MV-4-11 (cell line): ENCODE measurements around the gene UBE2H.
"Not testable (repeated sequence)": the region's sequence is repeated elsewhere in the genome, so short reads cannot be mapped to it uniquely, and the experiment has no call there.

ENCODE experiments used
- DNase-seq: peaks from one replicate; lab custom pipeline; 2025; lab: John Stamatoyannopoulos, UW

Gene UBE2H

GRCh38 chr7:129843978-129844840 is 108.6 kb downstream of the UBE2H start:
- DNase-seq = no peak

DNA sequence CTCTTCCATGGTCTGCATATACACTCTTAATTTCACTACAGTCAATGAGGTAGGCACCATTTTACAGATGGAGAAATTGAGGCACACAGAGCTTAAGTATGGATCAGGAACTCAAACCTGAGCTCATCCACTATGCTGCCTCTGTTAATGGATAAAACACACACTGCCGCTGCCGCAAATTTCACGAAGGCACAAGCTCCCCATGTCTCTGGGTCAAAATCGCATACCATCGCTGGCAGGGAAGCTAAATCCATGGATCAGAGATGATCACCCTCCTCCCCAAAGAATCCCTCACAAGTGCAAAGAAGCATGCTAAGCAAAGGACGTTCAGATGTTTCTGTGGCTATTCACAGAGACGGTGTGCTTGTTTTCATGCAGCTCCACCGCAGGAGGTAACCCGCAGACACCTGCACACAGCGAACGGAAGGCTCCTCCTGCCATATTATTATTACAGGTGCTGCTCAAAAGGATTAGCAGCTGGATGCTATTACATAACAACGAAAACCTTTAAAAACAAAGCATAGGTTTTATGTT is 109.3 kb downstream of the UBE2H start:
- no peak for DNase-seq

DNA sequence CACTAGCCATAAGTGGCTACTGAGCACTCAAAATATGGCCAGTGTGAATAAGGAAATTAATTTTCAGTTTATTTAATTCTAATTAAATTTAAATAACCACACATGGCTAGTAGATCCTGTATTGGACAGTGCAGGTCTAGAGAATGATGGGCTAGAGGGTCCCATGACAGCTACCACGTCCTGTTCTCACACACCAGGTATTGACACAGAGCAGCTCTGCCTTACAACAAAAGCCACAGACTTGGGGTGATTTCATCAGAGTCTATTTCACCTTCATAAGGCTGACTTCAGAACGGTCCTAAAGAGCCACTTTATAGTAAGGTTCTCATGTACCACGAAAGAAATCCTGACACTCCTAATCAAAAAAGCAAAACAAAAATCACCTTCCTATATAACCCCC is 111.3 kb downstream of the UBE2H start:
- DNase-seq = no peak

- DNase-seq = no peak
Observed at GRCh38 chr7:129840757-129841156, 112.0 kb downstream of the UBE2H start.

- DNase-seq = no peak
Observed at GRCh38 chr7:129836983-129837382, 115.8 kb downstream of the UBE2H start.

DNA sequence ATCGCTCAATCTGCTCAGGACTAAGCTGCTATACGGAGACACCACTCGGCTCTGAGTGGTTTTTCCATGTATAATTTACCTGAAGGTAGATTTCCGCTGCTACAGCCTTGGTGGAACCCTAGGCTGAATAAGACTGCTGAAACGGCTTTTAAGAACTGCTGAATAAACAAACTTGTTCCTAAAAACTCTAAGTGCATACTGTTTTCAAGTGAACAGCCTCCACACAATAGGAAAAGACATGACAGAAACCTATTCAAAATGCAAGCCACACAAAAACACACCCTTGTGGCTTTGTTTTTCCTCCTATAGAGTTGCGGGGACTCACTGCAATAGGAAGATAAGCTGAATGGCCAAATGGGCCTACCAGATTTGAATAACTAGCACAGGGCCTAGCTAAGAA is 117.2 kb downstream of the UBE2H start:
- no peak for DNase-seq

GRCh38 chr7:129833353-129833752 is 119.4 kb downstream of the UBE2H start:
- not testable (repeated sequence) for DNase-seq

DNA sequence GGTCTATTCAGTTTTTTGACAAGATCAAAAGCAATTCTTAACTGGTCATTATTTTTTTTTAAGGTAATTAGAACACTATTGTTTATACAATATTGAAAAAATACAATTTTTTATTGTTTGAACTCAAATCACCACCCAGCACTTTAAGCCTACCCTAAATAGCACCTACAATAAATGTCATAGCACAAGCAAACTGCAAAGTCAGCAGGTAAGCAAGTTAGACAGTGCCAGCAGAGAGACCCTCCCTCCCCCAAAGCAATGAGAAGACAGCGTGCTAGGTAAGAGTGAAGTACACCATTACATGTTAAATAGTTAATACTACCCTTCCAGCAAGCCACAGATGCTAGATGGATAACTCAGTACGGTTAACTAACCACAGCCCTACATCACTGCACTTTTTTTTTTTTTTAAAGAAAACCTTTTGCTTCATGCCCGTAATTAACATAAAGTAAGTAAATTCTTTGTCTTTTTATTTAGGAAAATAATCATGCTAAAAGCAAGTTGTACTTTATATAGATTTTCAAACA is 120.0 kb downstream of the UBE2H start:
- no peak for DNase-seq

GRCh38 chr7:129832282-129832681 is 120.5 kb downstream of the UBE2H start:
- DNase-seq = no peak

DNA sequence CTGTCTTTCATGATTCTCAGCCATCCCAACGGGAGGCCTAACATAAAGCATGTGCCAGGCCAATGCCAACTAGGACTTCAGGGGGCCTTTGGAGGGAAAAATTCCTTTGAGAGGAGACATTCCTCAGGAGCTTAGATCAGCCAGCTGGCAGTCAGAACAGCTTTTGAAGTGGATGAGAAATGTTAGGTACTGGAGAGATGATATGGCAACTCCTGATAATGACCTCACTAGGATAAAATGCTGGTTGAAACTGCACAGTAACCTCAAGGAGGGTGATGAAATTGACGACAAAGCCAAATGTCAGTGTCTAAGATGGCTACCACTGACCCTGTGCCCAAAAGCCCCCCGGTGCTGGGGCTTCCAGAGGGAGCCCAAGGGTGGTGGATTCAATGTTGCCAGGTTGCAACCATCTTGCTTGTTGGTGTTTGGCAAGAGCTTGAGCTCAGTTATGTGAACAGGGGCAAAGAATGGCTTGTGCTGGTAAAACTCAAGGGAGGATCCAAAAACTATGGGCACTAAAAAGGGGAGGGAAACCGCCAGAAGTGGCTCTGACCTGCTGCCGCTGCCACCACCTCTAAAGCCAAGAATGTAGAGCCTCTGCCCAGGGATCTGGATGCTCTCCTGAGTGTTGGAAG is 121.2 kb downstream of the UBE2H start:
- no peak for DNase-seq

DNA sequence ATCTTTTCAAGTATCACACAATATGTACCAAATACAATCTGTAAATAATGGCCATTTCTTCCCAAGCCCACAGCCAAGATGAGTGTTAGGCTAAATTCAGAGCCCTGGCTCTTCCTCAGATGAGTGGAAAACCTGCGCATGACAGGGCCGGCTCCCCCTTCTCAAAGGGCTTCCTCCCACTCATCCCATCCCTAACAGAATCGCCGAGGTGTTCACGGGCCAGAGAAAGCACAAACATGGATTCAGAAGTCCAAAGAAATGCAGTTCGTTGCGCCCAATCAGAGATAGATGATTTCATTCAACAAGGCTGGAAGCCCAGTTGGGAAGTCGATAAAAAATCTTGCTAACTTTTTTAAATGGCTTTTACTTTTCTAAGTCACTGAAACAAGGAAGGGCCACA is 121.8 kb downstream of the UBE2H start:
- DNase-seq = no peak

DNA sequence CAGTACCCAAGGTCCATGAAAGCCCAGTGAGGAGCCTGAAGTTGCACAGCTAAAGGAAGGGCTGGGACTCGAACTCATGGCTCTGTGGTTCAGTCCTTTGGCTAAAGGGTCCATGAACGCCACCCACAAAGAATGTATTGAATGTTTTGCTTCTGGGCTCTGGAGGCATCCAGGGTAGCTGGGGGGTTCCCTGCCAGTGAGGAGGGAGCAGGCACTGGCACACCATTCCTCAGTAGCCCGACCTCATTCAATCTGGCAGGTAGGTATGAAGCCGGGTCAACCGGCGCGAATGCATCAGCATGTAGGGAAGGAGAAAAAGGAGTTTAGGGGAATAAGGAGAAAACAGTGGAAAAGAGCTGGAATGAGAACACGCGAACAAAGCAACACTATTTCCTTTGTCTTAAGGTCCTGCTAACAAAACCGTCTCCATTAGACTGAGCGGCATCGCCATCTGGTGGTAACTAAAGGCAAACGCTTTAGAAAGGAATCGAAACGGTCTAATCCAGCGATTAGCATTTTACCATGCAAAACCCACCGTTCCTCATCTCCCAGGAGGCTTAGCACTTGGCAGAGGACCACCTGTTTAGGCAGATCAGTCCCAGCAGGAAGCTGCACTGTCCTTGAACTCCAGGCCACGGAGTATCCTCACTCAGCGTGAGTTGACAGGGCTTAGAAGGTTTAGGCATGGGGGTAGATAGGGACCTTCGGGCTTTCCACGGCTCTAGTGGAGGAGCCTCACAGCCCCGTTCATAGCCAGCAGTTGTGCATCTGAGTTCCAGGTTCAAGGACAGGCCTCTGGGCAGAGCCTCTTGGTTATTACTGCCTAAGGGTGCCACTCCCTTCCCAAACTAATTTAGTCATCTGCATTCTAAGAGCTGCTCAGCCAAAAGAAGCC is 122.8 kb downstream of the UBE2H start:
- peak; percentile 61 for DNase-seq

DNA sequence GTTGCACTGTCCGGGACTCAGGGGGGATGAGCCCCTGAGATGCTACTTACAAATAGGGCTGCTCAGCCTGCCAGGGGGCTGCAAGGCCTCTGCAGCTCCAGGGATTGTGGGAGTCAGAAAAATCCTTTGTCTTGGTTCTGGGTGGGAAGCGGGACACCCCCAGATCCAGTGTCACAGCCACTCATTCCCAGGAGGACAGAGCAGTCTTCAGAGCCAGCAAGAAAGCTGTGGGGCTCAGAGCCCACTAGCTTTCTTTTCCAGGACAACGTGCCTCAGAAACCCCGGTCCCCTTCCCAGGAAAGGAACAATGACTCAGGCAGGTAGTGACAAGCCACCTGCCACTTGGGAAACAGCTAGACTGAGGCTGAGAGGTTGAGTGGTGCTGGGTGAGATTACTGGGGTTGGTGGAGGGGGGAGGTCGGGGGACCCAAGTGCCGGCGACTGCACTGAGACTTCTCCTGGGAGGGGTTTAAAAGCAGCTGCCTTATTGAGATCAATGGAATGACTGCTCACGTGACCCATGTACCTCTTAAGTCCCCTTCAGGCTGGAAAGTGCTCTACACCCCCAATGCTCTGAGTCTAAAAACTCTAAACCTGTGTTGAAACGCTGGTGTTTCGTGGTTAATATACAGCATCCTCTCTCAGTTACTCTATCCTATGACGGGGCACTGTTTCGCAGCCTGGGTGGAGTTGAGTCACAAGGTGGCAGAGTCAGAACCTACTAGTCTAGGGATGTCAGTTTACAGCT is 123.6 kb downstream of the UBE2H start:
- peak; percentile 45 for DNase-seq

- no peak for DNase-seq
Observed at GRCh38 chr7:129828078-129828762, 124.5 kb downstream of the UBE2H start.

DNA sequence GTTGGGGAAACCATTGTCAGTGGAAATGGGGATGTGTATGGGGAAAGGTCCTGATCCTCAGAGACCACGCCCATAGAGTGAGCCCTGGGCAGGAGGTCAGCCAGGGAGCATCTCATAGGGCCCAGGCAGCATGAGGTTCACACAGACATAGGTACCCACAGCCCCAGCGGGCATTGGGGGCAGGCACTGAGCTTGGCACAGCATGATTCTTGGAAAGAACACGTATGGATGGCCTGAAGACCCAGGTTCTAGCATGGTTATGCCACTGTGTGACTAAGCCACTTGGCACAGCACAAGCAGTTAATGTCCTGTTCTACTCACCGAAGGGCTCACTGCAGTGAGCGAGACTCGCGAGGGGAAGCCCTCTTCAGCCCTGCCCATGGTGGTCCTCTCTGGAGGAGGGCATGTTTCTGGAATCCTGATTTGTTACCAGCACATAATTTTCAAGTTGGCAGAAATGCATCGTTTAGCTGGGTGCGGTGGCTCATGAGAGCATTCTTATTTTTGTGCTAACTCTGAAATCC is 125.2 kb downstream of the UBE2H start:
- no peak for DNase-seq

- not testable (repeated sequence) for DNase-seq
Observed at GRCh38 chr7:129826895-129827294, 125.9 kb downstream of the UBE2H start.

DNA sequence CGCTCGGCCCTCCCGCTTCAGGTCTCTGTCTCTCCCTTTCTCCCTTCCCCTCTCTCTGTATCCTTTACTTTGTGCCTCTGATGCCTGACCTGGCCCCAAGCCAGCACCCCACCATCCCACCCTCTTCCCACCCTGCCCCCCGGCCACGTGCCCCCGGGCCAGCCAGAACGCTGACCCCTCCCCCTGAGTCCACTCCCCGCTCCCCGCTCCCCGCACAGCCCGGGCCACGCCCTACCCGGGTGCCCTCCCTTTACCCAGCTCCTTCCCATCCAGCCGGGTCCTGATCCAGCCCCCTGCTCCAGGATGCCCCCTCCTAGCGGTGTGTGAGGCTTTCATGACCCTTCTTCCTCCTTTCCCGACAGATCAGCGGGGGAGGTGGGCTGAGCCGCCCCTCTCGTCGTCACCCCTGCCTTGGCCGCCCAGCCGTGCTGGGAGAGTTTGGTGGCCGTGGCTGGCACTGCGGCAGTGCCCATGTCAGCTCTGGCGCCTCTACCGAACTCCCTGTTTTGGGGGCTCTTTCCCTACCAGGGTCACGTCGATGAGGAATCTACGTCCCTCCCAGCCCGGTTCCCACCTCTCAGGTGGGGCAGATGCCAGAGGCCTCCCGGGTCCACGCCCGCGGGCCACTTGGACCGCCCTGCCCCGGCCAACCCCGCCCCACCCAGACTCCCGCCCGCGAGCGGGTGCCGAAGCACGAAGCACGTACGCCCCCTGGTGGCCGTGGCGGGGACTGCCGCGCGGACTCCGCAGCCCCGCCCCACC is 127.4 kb downstream of the UBE2H start:
- peak; percentile 45 for DNase-seq

DNA sequence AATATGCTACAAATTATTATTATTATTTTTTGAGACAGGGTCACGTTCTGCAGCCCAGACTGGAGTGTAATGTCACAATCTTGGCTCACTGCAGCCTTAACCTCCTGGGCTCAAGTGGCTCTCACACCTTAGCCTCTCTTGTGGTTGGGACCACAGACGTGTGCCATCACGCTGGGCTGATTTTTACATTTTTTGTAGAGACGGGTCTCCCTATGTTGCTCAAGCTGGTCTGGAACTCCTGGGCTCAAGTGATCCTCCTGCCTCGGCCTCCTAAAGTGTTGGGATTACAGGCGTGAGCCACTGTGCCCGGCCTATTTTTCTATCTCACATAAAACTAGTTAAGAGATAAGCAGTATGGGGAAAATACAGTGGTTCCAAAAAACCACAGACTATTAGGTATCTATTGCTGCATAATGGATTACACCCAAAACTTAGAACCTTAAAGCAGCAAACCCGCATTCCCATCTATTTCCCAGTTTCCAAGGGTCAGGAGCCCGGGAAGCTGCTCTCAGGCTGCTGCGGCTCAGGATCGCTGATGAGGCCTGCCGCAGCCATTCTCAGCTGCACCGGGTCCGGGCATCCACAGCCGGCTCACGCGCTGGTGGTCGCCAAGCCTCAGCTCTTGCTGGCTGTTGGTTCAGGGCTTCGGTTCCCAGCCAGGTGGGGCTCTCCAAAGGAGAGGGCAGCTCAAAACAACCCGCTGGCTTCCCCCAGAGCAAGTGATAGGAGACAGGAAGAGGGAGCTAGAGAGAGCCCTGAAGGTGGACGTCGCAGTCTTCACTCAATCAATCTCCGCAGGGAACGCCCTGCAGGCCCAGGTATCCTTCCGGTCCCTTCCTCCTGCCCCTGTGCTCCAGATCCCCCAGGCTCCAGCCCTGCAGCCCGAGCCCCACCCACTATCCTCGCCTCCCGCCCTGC is 128.2 kb downstream of the UBE2H start:
- peak; percentile 32 for DNase-seq

GRCh38 chr7:129823143-129823542 is 129.6 kb downstream of the UBE2H start:
- not testable (repeated sequence) for DNase-seq
